Amygdala (tissue), 56 donors: Measurements from ENCODE around the gene NPAS2.

ENCODE experiments used
- DNase-seq, 56 donors: peaks; one replicate each; lab custom pipeline; 2025; lab: John Stamatoyannopoulos, UW

The NPAS2 gene

GRCh38 chr2:100935372-100935752 lies 115.4 kb downstream of the NPAS2 start:
- DNase-seq = no peak

- no peak for DNase-seq
Observed at GRCh38 chr2:100936070-100936741, 116.3 kb downstream of the NPAS2 start.

- DNase-seq = no peak
Observed at GRCh38 chr2:100936972-100937542, 117.1 kb downstream of the NPAS2 start.

- no peak for DNase-seq
Observed at GRCh38 chr2:100938031-100939026, 118.4 kb downstream of the NPAS2 start.

GRCh38 chr2:100939445-100939844 lies 119.5 kb downstream of the NPAS2 start:
- DNase-seq = no peak

- DNase-seq = no peak
Observed at GRCh38 chr2:100940240-100940639, 120.3 kb downstream of the NPAS2 start.

GRCh38 chr2:100940766-100941645 lies 121.1 kb downstream of the NPAS2 start:
- no peak for DNase-seq

GRCh38 chr2:100941646-100942240 lies 121.8 kb downstream of the NPAS2 start:
- DNase-seq = no peak

GRCh38 chr2:100944617-100945432 lies 124.9 kb downstream of the NPAS2 start:
- peak in 1 of 56 donors; percentile 13 for DNase-seq

- DNase-seq = no peak
Observed at GRCh38 chr2:100945433-100945740, 125.4 kb downstream of the NPAS2 start.

GRCh38 chr2:100945930-100946607 lies 126.1 kb downstream of the NPAS2 start:
- no peak for DNase-seq

GRCh38 chr2:100948942-100949811 lies 129.2 kb downstream of the NPAS2 start:
- peak in 1 of 56 donors; percentile 11 for DNase-seq

- no peak for DNase-seq
Observed at GRCh38 chr2:100952512-100952911, 132.6 kb downstream of the NPAS2 start.

- DNase-seq = no peak
Observed at GRCh38 chr2:100953406-100954043, 133.6 kb downstream of the NPAS2 start.

- no peak for DNase-seq
Observed at GRCh38 chr2:100954044-100954420, 134.1 kb downstream of the NPAS2 start.

GRCh38 chr2:100955226-100955625 lies 135.3 kb downstream of the NPAS2 start:
- DNase-seq = no peak

GRCh38 chr2:100956081-100956480 lies 136.1 kb downstream of the NPAS2 start:
- no peak for DNase-seq
